Left lung (tissue), 10 donors: ENCODE results near the gene GPSM1. TPM values are rescaled to one million over a fixed set of nuclear protein-coding genes. Genes with fewer than 3 reads are reported as not detected.

Experiments used
- ATAC-seq: fragments of 200-7000 bp; cut with Tn5 transposase; one replicate; pipeline ENCODE4 v1.9.1; 2020; ENCODE audit warnings: moderate library complexity
- DNase-seq, 4 donors: peaks; one replicate each; pipeline ENCODE4 v3.0.0-alpha.2; 2013 to 2020
- H3K27ac ChIP-seq, 2 donors: fragments of 200-600 bp; sonication (generic) in 1 of 2; one replicate each; pipeline versions ENCODE4 v1.5.0 to v1.8.0; 2020 to 2021
- H3K27me3 ChIP-seq, 2 donors: fragments of 200-600 bp; sonication (generic) in 1 of 2; one replicate each; pipeline versions ENCODE4 v1.5.0 to v1.8.0; 2020 to 2021
- H3K36me3 ChIP-seq, 2 donors: fragments of 200-600 bp; sonication (generic) in 1 of 2; one replicate each; pipeline versions ENCODE4 v1.5.0 to v1.8.0; 2020 to 2021
- H3K4me1 ChIP-seq, 2 donors: fragments of 200-600 bp; one replicate each; pipeline ENCODE4 v1.8.0; 2021
- H3K4me3 ChIP-seq, 2 donors: fragments of 200-600 bp; sonication (generic) in 1 of 2; one replicate each; pipeline versions ENCODE4 v1.5.0 to v1.8.0; 2020 to 2021; ENCODE audit warnings: mild to moderate bottlenecking in 1 of 2
- H3K9me3 ChIP-seq, 2 donors: fragments of 200-600 bp; sonication (generic) in 1 of 2; one replicate each; pipeline versions ENCODE4 v1.5.0 to v1.8.0; 2020 to 2021
- CTCF ChIP-seq, 2 donors: fragments of 200-600 bp; sonication (generic) in 1 of 2; IDR thresholded peaks; one replicate each; pipeline versions ENCODE4 v1.5.0 to v1.8.0; 2021; ENCODE audit warnings: antibody characterized with exemption in 2 of 2
- intact Hi-C, 2 donors: fragments of 100-400 bp; cut with DNase I; formaldehyde crosslinking; loops; one replicate each; pipeline versions ENCODE4 v1.11.2 to v1.14.2; 2022
- polyA plus RNA-seq, 6 donors: library from polyadenylated mRNA; unstranded; fragments of 120-200 nt; gene quantifications; one replicate each; pipeline ENCODE4 v1.2.1, GENCODE V29; 2013; ENCODE audit not compliant: insufficient read length in 6 of 6
- total RNA-seq, 2 donors: library from RNA; stranded (reverse); fragmentation: NEBNext Ultra II Directional; extraction: Animal tissue kit (Norgen Biotek cat#: 25700); gene quantifications; one replicate each; pipeline ENCODE4 v1.2.1, GENCODE V29; 2021
- donor health status: DM: no; HTN: yes; CAD: no.
- donor health status: DM: no; HTN: no; CAD: no.

The GPSM1 gene
- total and polyA plus RNA-seq, 8 donors = 21.7 to 84.3 (median 52.7) TPM

- Histone ChIP-seq H3K27ac (no peak overlapping the region), H3K4me1 (no peaks in the 10 kb centered on the region), H3K36me3 (no peaks in the 10 kb centered on the region), H3K4me3 (no peak overlapping the region), H3K27me3 (peaks cover 0 to 52% of the 10 kb centered on the region in 2 donors), H3K9me3 (peaks cover 0 to 11% of the 10 kb centered on the region in 2 donors)
- intact Hi-C loops = no loop called here
- peak in 1 of 4 donors; percentile 68 for DNase-seq
- ATAC-seq = no peak
- no peak for TF ChIP-seq CTCF (IDR thresholded peaks at IDR 0.05)
Measured at GRCh38 chr9:136310273-136311030, 16.9 kb upstream of the GPSM1 start.

GRCh38 chr9:136311051-136312008 lies 16.0 kb upstream of the GPSM1 start:
- Histone ChIP-seq H3K27ac (no peak overlapping the region), H3K36me3 (no peaks in the 10 kb centered on the region), H3K9me3 (peaks cover 0 to 13% of the 10 kb centered on the region in 2 donors), H3K4me1 (no peaks in the 10 kb centered on the region), H3K4me3 (no peak overlapping the region), H3K27me3 (peaks cover 0 to 43% of the 10 kb centered on the region in 2 donors)
- ATAC-seq (peak; percentile 72), DNase-seq (peak in 2 of 4 donors; percentile 58 to 69)
- no peak for TF ChIP-seq CTCF (IDR thresholded peaks at IDR 0.05)
- intact Hi-C loops = no loop called here

- peaks cover 0 to 13% of the 10 kb centered on the region in 2 donors for H3K9me3 ChIP-seq
- intact Hi-C loops = no loop called here
- ATAC-seq (no peak), DNase-seq (no peak)
- H3K4me3 ChIP-seq = no peak overlapping the region
- H3K4me1 ChIP-seq = no peaks in the 10 kb centered on the region
- no peaks in the 10 kb centered on the region for H3K36me3 ChIP-seq
- no peak for TF ChIP-seq CTCF (IDR thresholded peaks at IDR 0.05)
- H3K27ac ChIP-seq = no peak overlapping the region
- H3K27me3 ChIP-seq = peaks cover 0 to 36% of the 10 kb centered on the region in 2 donors
Measured at GRCh38 chr9:136312009-136312375, 15.3 kb upstream of the GPSM1 start.

- H3K4me1 ChIP-seq = no peaks in the 10 kb centered on the region
- peaks cover 0 to 13% of the 10 kb centered on the region in 2 donors for H3K9me3 ChIP-seq
- H3K27ac ChIP-seq = no peak overlapping the region
- peak; percentile 55 to 57 for TF ChIP-seq CTCF (IDR thresholded peaks at IDR 0.05)
- ATAC-seq (peak; percentile 81), DNase-seq (peak in 2 of 4 donors; percentile 73 to 81)
- H3K4me3 ChIP-seq = no peak overlapping the region
- H3K27me3 ChIP-seq = peaks cover 0 to 35% of the 10 kb centered on the region in 2 donors
- intact Hi-C loops = no loop called here
- no peaks in the 10 kb centered on the region for H3K36me3 ChIP-seq
Measured at GRCh38 chr9:136312436-136312835, 14.9 kb upstream of the GPSM1 start.
